ENCODE results near the gene LUC7L. TPM values are rescaled to one million over a fixed set of nuclear protein-coding genes. Genes with fewer than 3 reads are reported as not detected.

LUC7L gene
- total and polyA plus RNA-seq, 5 donors from 2014 or later = 8.9 to 152 (median 9.8) TPM

DNA sequence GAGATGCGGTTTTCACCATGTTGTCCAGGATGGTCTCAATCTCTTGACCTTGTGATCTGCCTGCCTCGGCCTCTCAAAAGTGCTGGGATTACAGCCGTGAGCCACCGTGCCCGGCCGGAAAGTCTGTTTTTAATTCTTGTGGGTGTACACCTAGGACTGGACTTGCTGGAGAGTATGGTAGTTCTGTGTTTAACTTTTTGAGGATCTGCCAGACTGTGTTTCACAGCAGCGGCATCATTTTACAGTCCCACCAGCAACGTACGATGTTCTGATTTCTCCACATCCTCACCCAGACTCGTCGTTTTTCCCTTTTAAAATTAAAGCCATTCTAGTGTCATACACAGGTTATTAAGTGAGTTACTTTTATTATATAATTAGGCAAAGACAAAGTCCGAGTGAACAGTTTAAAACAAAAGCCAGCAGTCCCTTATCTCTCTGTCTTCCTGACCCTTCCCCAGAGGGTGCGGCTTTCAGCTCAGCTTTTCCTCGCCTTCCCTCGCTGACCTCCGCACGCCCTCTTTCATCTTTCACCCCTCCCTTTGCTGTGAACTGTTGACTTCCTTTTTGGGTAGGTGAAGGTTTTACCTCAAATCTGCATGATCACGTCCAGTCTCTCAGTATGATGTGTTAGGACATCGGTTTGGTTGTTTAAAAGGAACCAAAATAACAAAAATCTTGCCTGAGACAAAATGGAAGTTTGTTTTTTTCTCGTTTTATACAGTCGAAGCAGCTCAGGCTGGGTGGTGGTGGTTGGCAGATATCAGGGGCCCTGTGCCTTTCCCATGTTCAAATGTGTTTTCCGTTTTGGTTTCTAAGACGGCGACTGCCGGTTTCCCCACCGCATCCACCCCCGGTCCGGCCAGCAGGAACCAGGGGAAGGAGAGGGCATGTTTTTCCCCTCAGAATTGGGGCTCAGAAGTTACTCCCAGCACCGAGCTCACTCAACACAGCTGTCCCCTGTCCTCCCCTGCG is 23.4 kb upstream of the LUC7L start:
- H3K4me3 Mint-ChIP-seq = peak overlapping the region; percentile 40 to 91 (median 82)
- Histone ChIP-seq H3K27ac (ENCODE audit: insufficient read depth, low read length, poor library complexity, severe bottlenecking) (peak overlapping the region; percentile 75), H3K4me3 (ENCODE audit: low read depth, low read length) (peak overlapping the region; percentile 73), H3K4me1 (ENCODE audit: control insufficient read depth, insufficient read depth, low read length, poor library complexity, severe bottlenecking) (peaks cover 21% of the 10 kb centered on the region), H3K36me3 (ENCODE audit: control insufficient read depth, insufficient read depth, low read length) (no peaks in the 10 kb centered on the region), H3K27me3 (ENCODE audit: control insufficient read depth, insufficient read depth, low read length) (no peaks in the 10 kb centered on the region), H3K9me3 (ENCODE audit: control insufficient read depth in 2 of 2, low read length in 2 of 2) (no peaks in the 10 kb centered on the region)
- H3K27ac Mint-ChIP-seq = peak overlapping the region; percentile 91 to 96 (median 95)
- DNase-seq (peak in 2 of 3 donors; percentile 40 to 65), ATAC-seq (ENCODE audit: low read depth in 2 of 2) (peak; percentile 58 to 61)
- H3K4me1 Mint-ChIP-seq = peaks cover 0 to 27% (median 16%) of the 10 kb centered on the region in 4 donors
- peaks cover 21% of the 10 kb centered on the region for H3K36me3 Mint-ChIP-seq
- H3K27me3 Mint-ChIP-seq = no peaks in the 10 kb centered on the region
- H3K9me3 Mint-ChIP-seq = no peaks in the 10 kb centered on the region

DNA sequence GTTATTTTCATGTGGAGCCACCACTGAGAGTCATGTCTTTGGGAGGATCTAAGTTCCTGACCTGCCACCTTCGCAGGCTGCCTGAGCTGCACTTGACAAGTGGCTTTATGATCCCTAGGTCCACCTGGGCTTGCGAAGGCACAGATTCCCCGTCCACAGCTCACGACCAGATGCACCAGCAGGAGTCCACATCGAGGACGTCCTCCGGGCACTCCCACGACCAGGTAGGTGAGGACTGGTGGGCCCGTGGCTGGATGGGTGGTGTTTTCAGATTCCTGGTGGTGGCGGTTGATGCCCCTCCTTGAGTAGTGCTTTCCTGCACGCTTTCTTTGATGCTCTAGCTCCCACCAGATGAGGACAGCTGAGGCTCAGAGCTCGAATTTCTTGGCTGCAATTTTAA is 20.2 kb upstream of the LUC7L start:
- H3K9me3 ChIP-seq (ENCODE audit: control insufficient read depth in 2 of 2, low read length in 2 of 2) = no peaks in the 10 kb centered on the region
- no peaks in the 10 kb centered on the region for H3K9me3 Mint-ChIP-seq
- H3K4me1 Mint-ChIP-seq = peaks cover 0 to 22% (median 11%) of the 10 kb centered on the region in 4 donors
- no peak overlapping the region for H3K4me3 ChIP-seq (ENCODE audit: low read depth, low read length)
- peaks cover 3% of the 10 kb centered on the region for H3K36me3 ChIP-seq (ENCODE audit: control insufficient read depth, insufficient read depth, low read length)
- H3K27ac Mint-ChIP-seq = no peak overlapping the region
- H3K27ac ChIP-seq (ENCODE audit: insufficient read depth, low read length, poor library complexity, severe bottlenecking) = no peak overlapping the region
- peaks cover 14% of the 10 kb centered on the region for H3K36me3 Mint-ChIP-seq
- H3K4me1 ChIP-seq (ENCODE audit: control insufficient read depth, insufficient read depth, low read length, poor library complexity, severe bottlenecking) = peaks cover 21% of the 10 kb centered on the region
- H3K27me3 Mint-ChIP-seq = no peaks in the 10 kb centered on the region
- H3K27me3 ChIP-seq (ENCODE audit: control insufficient read depth, insufficient read depth, low read length) = no peaks in the 10 kb centered on the region
- no peak overlapping the region for H3K4me3 Mint-ChIP-seq
- DNase-seq = no peak
- ATAC-seq (ENCODE audit: low read depth in 2 of 2) = no peak

GRCh38 chr16:247027-247426 is 17.8 kb upstream of the LUC7L start:
- DNase-seq (no peak), ATAC-seq (ENCODE audit: low read depth in 2 of 2) (no peak)
- H3K4me3 ChIP-seq (ENCODE audit: low read depth, low read length) = no peak overlapping the region
- no peak overlapping the region for H3K4me3 Mint-ChIP-seq
- no peak overlapping the region for H3K27ac ChIP-seq (ENCODE audit: insufficient read depth, low read length, poor library complexity, severe bottlenecking)
- H3K27me3 Mint-ChIP-seq = no peaks in the 10 kb centered on the region
- no peaks in the 10 kb centered on the region for H3K27me3 ChIP-seq (ENCODE audit: control insufficient read depth, insufficient read depth, low read length)
- no peaks in the 10 kb centered on the region for H3K4me1 ChIP-seq (ENCODE audit: control insufficient read depth, insufficient read depth, low read length, poor library complexity, severe bottlenecking)
- H3K9me3 ChIP-seq (ENCODE audit: control insufficient read depth in 2 of 2, low read length in 2 of 2) = no peaks in the 10 kb centered on the region
- peaks cover 3% of the 10 kb centered on the region for H3K36me3 ChIP-seq (ENCODE audit: control insufficient read depth, insufficient read depth, low read length)
- H3K4me1 Mint-ChIP-seq = peaks cover 0 to 6% (median 0%) of the 10 kb centered on the region in 4 donors
- peaks cover 6% of the 10 kb centered on the region for H3K36me3 Mint-ChIP-seq
- peak overlapping the region in 1 of 3 donors; percentile 36 for H3K27ac Mint-ChIP-seq
- no peaks in the 10 kb centered on the region for H3K9me3 Mint-ChIP-seq

GRCh38 chr16:245105-245504 is 15.9 kb upstream of the LUC7L start:
- no peaks in the 10 kb centered on the region for H3K36me3 Mint-ChIP-seq
- peak overlapping the region in 1 of 3 donors; percentile 6 for H3K27ac Mint-ChIP-seq
- peaks cover 4% of the 10 kb centered on the region for H3K27me3 Mint-ChIP-seq
- no peak for DNase-seq
- Histone ChIP-seq H3K4me1 (ENCODE audit: control insufficient read depth, insufficient read depth, low read length, poor library complexity, severe bottlenecking) (no peaks in the 10 kb centered on the region), H3K27me3 (ENCODE audit: control insufficient read depth, insufficient read depth, low read length) (no peaks in the 10 kb centered on the region), H3K9me3 (ENCODE audit: control insufficient read depth in 2 of 2, low read length in 2 of 2) (no peaks in the 10 kb centered on the region), H3K27ac (ENCODE audit: insufficient read depth, low read length, poor library complexity, severe bottlenecking) (no peak overlapping the region), H3K36me3 (ENCODE audit: control insufficient read depth, insufficient read depth, low read length) (peaks cover 3% of the 10 kb centered on the region), H3K4me3 (ENCODE audit: low read depth, low read length) (no peak overlapping the region)
- no peaks in the 10 kb centered on the region for H3K9me3 Mint-ChIP-seq
- H3K4me3 Mint-ChIP-seq = no peak overlapping the region
- H3K4me1 Mint-ChIP-seq = peaks cover 0 to 7% (median under 1%) of the 10 kb centered on the region in 4 donors
- no peak for ATAC-seq (ENCODE audit: low read depth in 2 of 2)

GRCh38 chr16:243348-243747 is 14.1 kb upstream of the LUC7L start:
- no peaks in the 10 kb centered on the region for H3K27me3 ChIP-seq (ENCODE audit: control insufficient read depth, insufficient read depth, low read length)
- no peak overlapping the region for H3K27ac ChIP-seq (ENCODE audit: insufficient read depth, low read length, poor library complexity, severe bottlenecking)
- Mint-ChIP-seq H3K27ac (no peak overlapping the region), H3K9me3 (no peaks in the 10 kb centered on the region), H3K4me1 (peaks cover 0 to 12% (median 6%) of the 10 kb centered on the region in 4 donors), H3K36me3 (no peaks in the 10 kb centered on the region), H3K27me3 (peaks cover 4% of the 10 kb centered on the region), H3K4me3 (no peak overlapping the region)
- DNase-seq (no peak), ATAC-seq (ENCODE audit: low read depth in 2 of 2) (no peak)
- H3K4me3 ChIP-seq (ENCODE audit: low read depth, low read length) = no peak overlapping the region
- H3K36me3 ChIP-seq (ENCODE audit: control insufficient read depth, insufficient read depth, low read length) = peaks cover 3% of the 10 kb centered on the region
- no peaks in the 10 kb centered on the region for H3K9me3 ChIP-seq (ENCODE audit: control insufficient read depth in 2 of 2, low read length in 2 of 2)
- H3K4me1 ChIP-seq (ENCODE audit: control insufficient read depth, insufficient read depth, low read length, poor library complexity, severe bottlenecking) = no peaks in the 10 kb centered on the region

GRCh38 chr16:242281-242680 is 13.0 kb upstream of the LUC7L start:
- H3K4me3 ChIP-seq (ENCODE audit: low read depth, low read length) = no peak overlapping the region
- H3K4me1 ChIP-seq (ENCODE audit: control insufficient read depth, insufficient read depth, low read length, poor library complexity, severe bottlenecking) = no peaks in the 10 kb centered on the region
- DNase-seq (no peak), ATAC-seq (ENCODE audit: low read depth in 2 of 2) (no peak)
- no peaks in the 10 kb centered on the region for H3K9me3 ChIP-seq (ENCODE audit: control insufficient read depth in 2 of 2, low read length in 2 of 2)
- no peaks in the 10 kb centered on the region for H3K9me3 Mint-ChIP-seq
- peaks cover 3% of the 10 kb centered on the region for H3K36me3 ChIP-seq (ENCODE audit: control insufficient read depth, insufficient read depth, low read length)
- H3K27ac Mint-ChIP-seq = no peak overlapping the region
- no peaks in the 10 kb centered on the region for H3K27me3 ChIP-seq (ENCODE audit: control insufficient read depth, insufficient read depth, low read length)
- peaks cover 4% of the 10 kb centered on the region for H3K27me3 Mint-ChIP-seq
- peak overlapping the region in 1 of 4 donors; percentile 21 for H3K4me3 Mint-ChIP-seq
- no peak overlapping the region for H3K27ac ChIP-seq (ENCODE audit: insufficient read depth, low read length, poor library complexity, severe bottlenecking)
- H3K36me3 Mint-ChIP-seq = no peaks in the 10 kb centered on the region
- H3K4me1 Mint-ChIP-seq = peaks cover 0 to 15% (median 6%) of the 10 kb centered on the region in 4 donors

DNA sequence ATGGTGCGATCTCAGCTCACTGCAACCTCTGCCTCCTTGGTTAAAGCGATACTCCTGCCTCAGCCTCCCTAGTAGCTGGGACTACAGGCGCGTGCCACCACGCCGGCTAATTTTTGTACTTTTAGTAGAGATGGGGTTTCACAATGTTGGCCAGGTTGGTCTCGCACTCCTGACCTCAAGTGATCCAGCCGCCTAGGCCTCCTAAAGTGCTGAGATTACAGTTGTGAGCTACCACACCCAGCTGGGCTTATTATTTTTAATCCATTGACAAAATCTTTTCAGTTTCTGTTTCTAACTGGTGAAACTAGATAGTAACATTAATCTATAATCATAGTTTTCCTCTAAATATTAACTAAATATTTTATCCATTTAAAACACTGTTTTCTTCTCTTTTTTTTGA is 11.3 kb upstream of the LUC7L start:
- no peaks in the 10 kb centered on the region for H3K27me3 ChIP-seq (ENCODE audit: control insufficient read depth, insufficient read depth, low read length)
- no peaks in the 10 kb centered on the region for H3K9me3 Mint-ChIP-seq
- H3K36me3 ChIP-seq (ENCODE audit: control insufficient read depth, insufficient read depth, low read length) = peaks cover 3% of the 10 kb centered on the region
- no peaks in the 10 kb centered on the region for H3K9me3 ChIP-seq (ENCODE audit: control insufficient read depth in 2 of 2, low read length in 2 of 2)
- peaks cover 3% of the 10 kb centered on the region for H3K4me1 ChIP-seq (ENCODE audit: control insufficient read depth, insufficient read depth, low read length, poor library complexity, severe bottlenecking)
- H3K27ac Mint-ChIP-seq = no peak overlapping the region
- ATAC-seq (ENCODE audit: low read depth in 2 of 2) = no peak
- peaks cover 0 to 20% (median 7%) of the 10 kb centered on the region in 4 donors for H3K4me1 Mint-ChIP-seq
- no peak overlapping the region for H3K4me3 ChIP-seq (ENCODE audit: low read depth, low read length)
- no peaks in the 10 kb centered on the region for H3K36me3 Mint-ChIP-seq
- no peak overlapping the region for H3K4me3 Mint-ChIP-seq
- DNase-seq = no peak
- peaks cover 4% of the 10 kb centered on the region for H3K27me3 Mint-ChIP-seq
- H3K27ac ChIP-seq (ENCODE audit: insufficient read depth, low read length, poor library complexity, severe bottlenecking) = no peak overlapping the region

GRCh38 chr16:239948-240277 is 10.7 kb upstream of the LUC7L start:
- no peaks in the 10 kb centered on the region for H3K36me3 Mint-ChIP-seq
- ATAC-seq (ENCODE audit: low read depth in 2 of 2) (no peak), DNase-seq (no peak)
- Histone ChIP-seq H3K4me1 (ENCODE audit: control insufficient read depth, insufficient read depth, low read length, poor library complexity, severe bottlenecking) (peaks cover 9% of the 10 kb centered on the region), H3K27me3 (ENCODE audit: control insufficient read depth, insufficient read depth, low read length) (no peaks in the 10 kb centered on the region), H3K27ac (ENCODE audit: insufficient read depth, low read length, poor library complexity, severe bottlenecking) (no peak overlapping the region), H3K36me3 (ENCODE audit: control insufficient read depth, insufficient read depth, low read length) (no peaks in the 10 kb centered on the region), H3K9me3 (ENCODE audit: control insufficient read depth in 2 of 2, low read length in 2 of 2) (no peaks in the 10 kb centered on the region), H3K4me3 (ENCODE audit: low read depth, low read length) (no peak overlapping the region)
- no peaks in the 10 kb centered on the region for H3K9me3 Mint-ChIP-seq
- peaks cover 3 to 24% (median 11%) of the 10 kb centered on the region in 4 donors for H3K4me1 Mint-ChIP-seq
- peaks cover 9% of the 10 kb centered on the region for H3K27me3 Mint-ChIP-seq
- H3K4me3 Mint-ChIP-seq = no peak overlapping the region
- peak overlapping the region in 2 of 3 donors; percentile 27 to 38 for H3K27ac Mint-ChIP-seq

Measured in CD4-positive, CD25-positive, alpha-beta regulatory T cell (primary cell).